ENCODE results near the gene B3GAT1.
"Not testable (repeated sequence)": the region's sequence is repeated elsewhere in the genome, so short reads cannot be mapped to it uniquely, and the experiment has no call there.

The B3GAT1 gene

DNA sequence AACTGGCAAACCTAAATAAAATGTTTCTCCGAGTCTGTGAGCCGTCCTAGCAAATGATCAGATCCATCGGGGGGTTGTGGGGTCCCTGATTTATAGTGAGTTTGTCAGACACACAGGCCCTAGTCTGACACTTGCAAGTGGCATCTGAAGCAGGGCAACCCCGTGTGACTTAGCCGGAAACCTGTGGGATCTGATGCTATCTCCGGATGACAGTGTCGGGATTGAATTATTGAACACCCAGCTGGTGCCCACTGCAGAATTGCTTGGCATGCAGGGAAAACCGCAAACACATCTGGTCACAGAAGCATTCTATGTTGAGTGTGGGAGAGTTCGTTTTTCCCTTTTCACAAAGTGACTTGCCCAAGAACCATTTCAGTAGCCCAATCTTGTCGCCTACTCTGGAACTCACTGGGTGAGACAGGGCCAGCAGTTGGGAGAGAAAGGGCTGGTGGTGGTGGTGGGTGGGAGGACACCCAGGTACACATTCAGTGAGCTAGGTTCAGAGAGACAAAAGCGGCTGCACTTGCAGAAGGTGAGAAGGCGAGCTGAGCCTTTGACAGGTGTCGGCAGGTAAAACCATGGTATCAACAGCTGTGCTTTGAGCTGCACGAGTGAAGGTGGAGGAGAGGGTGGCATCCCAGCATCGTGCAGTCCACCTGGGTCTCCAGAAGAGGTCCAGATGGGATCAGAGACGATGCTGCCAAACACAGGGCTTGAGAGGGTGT is 33.7 kb upstream of the B3GAT1 start:
- H3K4me3 ChIP-seq (ENCODE audit: low read length), result no peak overlapping the region
- no CpG with 5 or more reads among the region's 16 CpGs for WGBS (ENCODE audit: extremely low coverage, insufficient coverage, low lambda C conversion rate)
- H3K27ac ChIP-seq (ENCODE audit: low read depth, low read length), result no peak overlapping the region
- H2BK120ac ChIP-seq (ENCODE audit: low read depth, low read length), result no peak overlapping the region
- H3K27me3 ChIP-seq (ENCODE audit: insufficient read depth, low read length, poor library complexity), result no peaks in the 10 kb centered on the region
- H4K8ac ChIP-seq (ENCODE audit: low read depth, low read length), result no peak overlapping the region
- H3K18ac ChIP-seq (ENCODE audit: low read length), result no peak overlapping the region
- no peak overlapping the region for H3K4ac ChIP-seq (ENCODE audit: low read depth, low read length)
- no peak overlapping the region for H2BK5ac ChIP-seq (ENCODE audit: low read length)
- no peaks in the 10 kb centered on the region for H3K79me2 ChIP-seq (ENCODE audit: control insufficient read depth, insufficient read depth, low read length)
- no peaks in the 10 kb centered on the region for H3K4me1 ChIP-seq (ENCODE audit: control insufficient read depth, low read depth, low read length)
- H3K9ac ChIP-seq (ENCODE audit: low read length), result no peak overlapping the region
- no peaks in the 10 kb centered on the region for H3K79me1 ChIP-seq (ENCODE audit: low read length)
- no peak overlapping the region for H3K23ac ChIP-seq (ENCODE audit: low read length)
- H3K4me2 ChIP-seq (ENCODE audit: low read length), result no peak overlapping the region
- no peak overlapping the region for H3K56ac ChIP-seq (ENCODE audit: low read length)
- H4K5ac ChIP-seq (ENCODE audit: low read length), result no peak overlapping the region
- H2BK15ac ChIP-seq (replicated peaks; ENCODE audit: low read depth), result no peak overlapping the region
- H2AK5ac ChIP-seq (ENCODE audit: low read length), result no peak overlapping the region
- DNase-seq, result no peak
- H3K36me3 ChIP-seq (ENCODE audit: control insufficient read depth, insufficient read depth, low read length), result no peaks in the 10 kb centered on the region

- H3K36me3 ChIP-seq (ENCODE audit: control insufficient read depth, insufficient read depth, low read length); H3K4me3 ChIP-seq (ENCODE audit: low read length); H3K79me2 ChIP-seq (ENCODE audit: control insufficient read depth, insufficient read depth, low read length); H2BK15ac ChIP-seq (replicated peaks; ENCODE audit: low read depth); H2BK120ac ChIP-seq (ENCODE audit: low read depth, low read length); H2AK5ac ChIP-seq (ENCODE audit: low read length); H3K27ac ChIP-seq (ENCODE audit: low read depth, low read length); H3K56ac ChIP-seq (ENCODE audit: low read length); H3K27me3 ChIP-seq (ENCODE audit: insufficient read depth, low read length, poor library complexity); H3K4me1 ChIP-seq (ENCODE audit: control insufficient read depth, low read depth, low read length); H2BK5ac ChIP-seq (ENCODE audit: low read length); H3K9ac ChIP-seq (ENCODE audit: low read length); H3K23ac ChIP-seq (ENCODE audit: low read length); H3K4ac ChIP-seq (ENCODE audit: low read depth, low read length); H4K5ac ChIP-seq (ENCODE audit: low read length); H3K18ac ChIP-seq (ENCODE audit: low read length); H4K8ac ChIP-seq (ENCODE audit: low read depth, low read length); H3K4me2 ChIP-seq (ENCODE audit: low read length); H3K79me1 ChIP-seq (ENCODE audit: low read length): not testable (repeated sequence)
- WGBS (ENCODE audit: extremely low coverage, insufficient coverage, low lambda C conversion rate), result no CpG with 5 or more reads among the region's 17 CpGs
- peak; percentile 15 for DNase-seq
Measured at GRCh38 chr11:134444160-134445108, 32.4 kb upstream of the B3GAT1 start.

GRCh38 chr11:134443246-134443645 is 31.2 kb upstream of the B3GAT1 start:
- no peaks in the 10 kb centered on the region for H3K27me3 ChIP-seq (ENCODE audit: insufficient read depth, low read length, poor library complexity)
- H3K4me1 ChIP-seq (ENCODE audit: control insufficient read depth, low read depth, low read length), result no peaks in the 10 kb centered on the region
- no peak overlapping the region for H3K56ac ChIP-seq (ENCODE audit: low read length)
- no peak overlapping the region for H3K27ac ChIP-seq (ENCODE audit: low read depth, low read length)
- no peak overlapping the region for H3K4me3 ChIP-seq (ENCODE audit: low read length)
- H2BK15ac ChIP-seq (replicated peaks; ENCODE audit: low read depth), result no peak overlapping the region
- no peak overlapping the region for H3K18ac ChIP-seq (ENCODE audit: low read length)
- no peak overlapping the region for H2BK5ac ChIP-seq (ENCODE audit: low read length)
- no peak overlapping the region for H2BK120ac ChIP-seq (ENCODE audit: low read depth, low read length)
- no peaks in the 10 kb centered on the region for H3K79me1 ChIP-seq (ENCODE audit: low read length)
- no peak overlapping the region for H2AK5ac ChIP-seq (ENCODE audit: low read length)
- H3K4ac ChIP-seq (ENCODE audit: low read depth, low read length), result no peak overlapping the region
- H3K23ac ChIP-seq (ENCODE audit: low read length), result no peak overlapping the region
- H3K36me3 ChIP-seq (ENCODE audit: control insufficient read depth, insufficient read depth, low read length), result no peaks in the 10 kb centered on the region
- H3K9ac ChIP-seq (ENCODE audit: low read length), result no peak overlapping the region
- no CpG with 5 or more reads among the region's 6 CpGs for WGBS (ENCODE audit: extremely low coverage, insufficient coverage, low lambda C conversion rate)
- H4K5ac ChIP-seq (ENCODE audit: low read length), result no peak overlapping the region
- H3K4me2 ChIP-seq (ENCODE audit: low read length), result no peak overlapping the region
- no peak for DNase-seq
- H3K79me2 ChIP-seq (ENCODE audit: control insufficient read depth, insufficient read depth, low read length), result no peaks in the 10 kb centered on the region
- H4K8ac ChIP-seq (ENCODE audit: low read depth, low read length), result no peak overlapping the region

DNA sequence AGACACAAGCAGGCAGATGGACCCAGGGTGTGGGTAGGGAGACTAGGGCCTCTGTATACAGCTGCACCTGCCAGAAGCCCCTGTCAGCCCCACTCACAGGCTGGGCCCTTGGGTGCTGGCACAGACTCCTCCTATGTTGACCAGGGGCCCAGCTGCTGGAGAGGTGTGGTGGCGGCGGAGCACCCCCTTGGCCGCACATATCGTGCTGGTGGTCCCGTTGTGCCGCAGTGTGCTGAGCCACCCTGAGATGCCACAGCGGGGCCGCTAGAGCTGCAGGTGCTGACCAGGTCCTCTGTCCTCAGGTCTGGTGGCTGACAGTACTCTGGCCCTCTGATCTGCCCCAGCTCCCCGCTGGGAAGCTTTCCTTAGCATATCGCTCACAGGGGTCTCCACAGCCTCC is 30.2 kb upstream of the B3GAT1 start:
- Histone ChIP-seq H3K36me3 (ENCODE audit: control insufficient read depth, insufficient read depth, low read length) (no peaks in the 10 kb centered on the region), H3K79me2 (ENCODE audit: control insufficient read depth, insufficient read depth, low read length) (no peaks in the 10 kb centered on the region), H3K4me2 (ENCODE audit: low read length) (no peak overlapping the region), H3K4ac (ENCODE audit: low read depth, low read length) (no peak overlapping the region), H3K79me1 (ENCODE audit: low read length) (no peaks in the 10 kb centered on the region), H3K18ac (ENCODE audit: low read length) (no peak overlapping the region), H3K4me3 (ENCODE audit: low read length) (no peak overlapping the region), H3K27me3 (ENCODE audit: insufficient read depth, low read length, poor library complexity) (no peaks in the 10 kb centered on the region), H3K56ac (ENCODE audit: low read length) (no peak overlapping the region), H2AK5ac (ENCODE audit: low read length) (no peak overlapping the region), H4K5ac (ENCODE audit: low read length) (no peak overlapping the region), H3K4me1 (ENCODE audit: control insufficient read depth, low read depth, low read length) (no peaks in the 10 kb centered on the region), H2BK5ac (ENCODE audit: low read length) (no peak overlapping the region), H2BK120ac (ENCODE audit: low read depth, low read length) (no peak overlapping the region), H3K27ac (ENCODE audit: low read depth, low read length) (no peak overlapping the region), H3K23ac (ENCODE audit: low read length) (no peak overlapping the region), H3K9ac (ENCODE audit: low read length) (no peak overlapping the region), H4K8ac (ENCODE audit: low read depth, low read length) (no peak overlapping the region), H2BK15ac (replicated peaks; ENCODE audit: low read depth) (no peak overlapping the region)
- no CpG with 5 or more reads among the region's 10 CpGs for WGBS (ENCODE audit: extremely low coverage, insufficient coverage, low lambda C conversion rate)
- DNase-seq, result no peak

DNA sequence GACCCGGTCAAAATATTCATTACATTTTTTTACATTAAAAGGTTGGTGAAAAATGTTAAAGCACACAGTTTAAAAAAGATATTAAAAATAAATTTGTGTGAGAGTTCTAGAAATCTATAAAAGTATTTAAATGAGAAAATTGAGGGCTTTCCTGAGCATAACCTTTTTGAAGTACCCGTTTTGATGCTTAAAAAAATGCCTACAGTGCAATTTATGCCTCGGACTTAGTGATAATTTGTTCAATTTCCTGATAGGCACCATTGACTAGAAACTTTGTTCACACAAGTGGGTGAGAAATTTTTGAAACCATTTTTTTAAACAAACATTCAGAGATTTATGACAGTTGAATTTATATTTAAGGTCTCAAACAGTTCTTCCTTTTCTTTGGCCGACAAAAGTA is 29.7 kb upstream of the B3GAT1 start:
- no peak overlapping the region for H3K23ac ChIP-seq (ENCODE audit: low read length)
- no peak overlapping the region for H4K8ac ChIP-seq (ENCODE audit: low read depth, low read length)
- H3K4me2 ChIP-seq (ENCODE audit: low read length), result no peak overlapping the region
- no peak overlapping the region for H2BK5ac ChIP-seq (ENCODE audit: low read length)
- no peak overlapping the region for H3K27ac ChIP-seq (ENCODE audit: low read depth, low read length)
- no CpG with 5 or more reads among the region's 4 CpGs for WGBS (ENCODE audit: extremely low coverage, insufficient coverage, low lambda C conversion rate)
- no peak overlapping the region for H3K4ac ChIP-seq (ENCODE audit: low read depth, low read length)
- H3K4me1 ChIP-seq (ENCODE audit: control insufficient read depth, low read depth, low read length), result no peaks in the 10 kb centered on the region
- H3K79me1 ChIP-seq (ENCODE audit: low read length), result no peaks in the 10 kb centered on the region
- no peak overlapping the region for H3K9ac ChIP-seq (ENCODE audit: low read length)
- no peaks in the 10 kb centered on the region for H3K27me3 ChIP-seq (ENCODE audit: insufficient read depth, low read length, poor library complexity)
- H2BK120ac ChIP-seq (ENCODE audit: low read depth, low read length), result no peak overlapping the region
- H2BK15ac ChIP-seq (replicated peaks; ENCODE audit: low read depth), result no peak overlapping the region
- H3K79me2 ChIP-seq (ENCODE audit: control insufficient read depth, insufficient read depth, low read length), result no peaks in the 10 kb centered on the region
- H3K56ac ChIP-seq (ENCODE audit: low read length), result no peak overlapping the region
- H4K5ac ChIP-seq (ENCODE audit: low read length), result no peak overlapping the region
- no peak for DNase-seq
- no peak overlapping the region for H3K18ac ChIP-seq (ENCODE audit: low read length)
- H2AK5ac ChIP-seq (ENCODE audit: low read length), result no peak overlapping the region
- H3K4me3 ChIP-seq (ENCODE audit: low read length), result no peak overlapping the region
- no peaks in the 10 kb centered on the region for H3K36me3 ChIP-seq (ENCODE audit: control insufficient read depth, insufficient read depth, low read length)
